Naive B cell (primary cell): ENCODE measurements around the gene MKNK2. TPM values are rescaled to one million over a fixed set of nuclear protein-coding genes. Genes with fewer than 3 reads are reported as not detected.
A peak's percentile ranks its signal among the peaks of the same experiment; 100 is the strongest.

Source experiments
- ATAC-seq, 2 donors: fragments of 150-1000 bp; cut with Tn5 transposase; 2 replicates each; pipeline ENCODE4 v1.10.0; 2021; ENCODE audit warnings: low read depth in 2 of 2, mild to moderate bottlenecking in 2 of 2, moderate library complexity in 2 of 2
- DNase-seq: peaks from one replicate; pipeline ENCODE4 v3.0.0; 2022
- H3K27ac Mint-ChIP-seq, 6 donors: one replicate each; pipeline ENCODE4 v1.8.0; 2020 to 2022; ENCODE audit warnings: mild to moderate bottlenecking in 6 of 6, mixed read lengths in 6 of 6, moderate library complexity in 5 of 6, inconsistent platforms in 2 of 6
- H3K27me3 Mint-ChIP-seq, 3 donors: one replicate each; pipeline ENCODE4 v1.8.0; 2021 to 2022; ENCODE audit warnings: mixed read lengths in 3 of 3, mild to moderate bottlenecking in 1 of 3
- H3K36me3 Mint-ChIP-seq, 2 donors: one replicate each; pipeline ENCODE4 v1.8.0; 2020 to 2022; ENCODE audit warnings: mixed read lengths in 2 of 2, inconsistent platforms in 1 of 2, mild to moderate bottlenecking in 1 of 2
- H3K4me1 Mint-ChIP-seq, 3 donors: one replicate each; pipeline ENCODE4 v1.8.0; 2020 to 2022; ENCODE audit warnings: mixed read lengths in 3 of 3, inconsistent platforms in 1 of 3, mild to moderate bottlenecking in 1 of 3, moderate library complexity in 1 of 3
- H3K4me3 Mint-ChIP-seq, 8 donors: one replicate each; pipeline ENCODE4 v1.8.0; 2020 to 2022; ENCODE audit warnings: mild to moderate bottlenecking in 8 of 8, mixed read lengths in 8 of 8, moderate library complexity in 8 of 8, inconsistent platforms in 2 of 8
- H3K9me3 Mint-ChIP-seq, 7 donors: one replicate each; pipeline ENCODE4 v1.8.0; 2020 to 2022; ENCODE audit warnings: mixed read lengths in 7 of 7, mild to moderate bottlenecking in 5 of 7, inconsistent platforms in 2 of 7, moderate library complexity in 1 of 7
- polyA plus RNA-seq, 6 donors: library from polyadenylated mRNA; unstranded; fragments of 300-500 nt; fragmentation: Illumina TruSeq; gene quantifications; one replicate each; pipeline ENCODE4 v1.2.3, GENCODE V29; 2021; ENCODE audit warnings: low read depth in 6 of 6

Gene MKNK2
- polyA plus RNA-seq, 6 donors from 2014 or later = 51.1 to 102 (median 57.1) TPM

DNA sequence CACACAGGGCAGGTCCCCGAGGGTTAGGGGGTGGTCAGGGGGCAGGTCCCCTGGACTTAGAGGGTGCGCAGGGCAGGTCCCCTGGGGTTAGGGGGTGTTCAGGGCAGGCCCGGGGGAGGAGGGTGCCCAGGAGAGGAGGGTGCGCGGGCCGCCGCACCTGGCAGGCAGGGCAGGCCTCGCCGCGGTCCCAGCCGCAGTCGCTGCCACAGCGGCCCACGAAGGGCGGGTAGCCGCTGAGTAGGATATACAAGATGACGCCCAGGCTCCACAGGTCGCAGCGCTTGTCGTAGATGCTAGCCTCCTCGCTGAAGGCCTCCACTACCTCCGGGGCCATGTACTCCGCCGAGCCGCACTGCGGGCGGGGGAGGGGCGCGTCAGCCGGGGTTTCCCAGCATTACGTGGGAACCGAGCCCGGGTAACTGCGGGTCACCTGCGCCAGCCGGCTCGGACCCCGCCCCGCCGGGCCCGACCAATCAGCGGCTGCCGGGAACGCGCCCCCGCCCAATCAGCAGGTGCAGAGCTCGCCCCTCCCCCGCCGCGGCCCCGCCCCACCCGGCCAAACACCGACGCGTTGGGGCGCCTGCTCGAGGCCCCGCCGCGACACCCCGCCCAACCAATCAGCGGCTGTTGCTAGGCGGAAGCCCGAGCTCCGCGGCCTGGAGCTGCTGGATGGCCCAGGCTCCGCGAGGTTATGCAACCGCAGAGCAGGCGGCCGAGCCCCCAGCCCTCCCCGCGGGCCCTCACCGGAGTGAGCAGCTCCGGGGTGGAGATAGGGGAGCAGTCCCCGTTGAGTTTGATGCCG lies 9.2 kb downstream of the MKNK2 start:
- ATAC-seq (peak; percentile 71 to 74), DNase-seq (peak; percentile 99)
- peaks cover 19 to 51% (median 39%) of the 10 kb centered on the region in 3 donors for H3K4me1 Mint-ChIP-seq
- H3K36me3 Mint-ChIP-seq = peaks cover 0 to 7% of the 10 kb centered on the region in 2 donors
- peak overlapping the region; percentile 65 to 82 (median 72) for H3K4me3 Mint-ChIP-seq
- H3K27ac Mint-ChIP-seq = peak overlapping the region; percentile 96 to 99 (median 98)
- H3K27me3 Mint-ChIP-seq = no peaks in the 10 kb centered on the region
- H3K9me3 Mint-ChIP-seq = peaks cover 0 to 2% (median 0%) of the 10 kb centered on the region in 7 donors

DNA sequence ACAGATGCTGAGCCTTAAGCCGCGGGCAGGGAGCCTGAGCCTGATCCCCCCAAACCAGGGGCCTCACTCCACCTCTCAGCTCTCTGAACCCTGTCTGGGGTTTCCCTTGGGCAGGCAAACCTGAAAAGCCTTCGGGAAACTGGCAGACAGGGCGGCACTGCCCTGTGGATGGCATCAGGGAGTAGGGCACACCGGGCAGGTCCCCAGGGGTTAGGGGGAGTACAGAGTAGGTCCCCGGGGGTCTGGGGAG lies 9.7 kb downstream of the MKNK2 start:
- Mint-ChIP-seq H3K9me3 (peaks cover 0 to 2% (median 0%) of the 10 kb centered on the region in 7 donors), H3K27ac (peak overlapping the region; percentile 96 to 99 (median 98)), H3K4me3 (peak overlapping the region in 7 of 8 donors; percentile 22 to 82 (median 69)), H3K4me1 (peaks cover 19 to 49% (median 38%) of the 10 kb centered on the region in 3 donors), H3K27me3 (no peaks in the 10 kb centered on the region), H3K36me3 (peaks cover 0 to 7% of the 10 kb centered on the region in 2 donors)
- ATAC-seq (no peak), DNase-seq (no peak)

GRCh38 chr19:2040647-2041432 lies 10.2 kb downstream of the MKNK2 start:
- Mint-ChIP-seq H3K4me3 (peak overlapping the region in 4 of 8 donors; percentile 65 to 82 (median 68)), H3K9me3 (peaks cover 0 to 3% (median 0%) of the 10 kb centered on the region in 7 donors), H3K4me1 (peaks cover 19 to 45% (median 38%) of the 10 kb centered on the region in 3 donors), H3K36me3 (peaks cover 0 to 7% of the 10 kb centered on the region in 2 donors), H3K27me3 (no peaks in the 10 kb centered on the region), H3K27ac (peak overlapping the region; percentile 96 to 99 (median 98))
- ATAC-seq (no peak), DNase-seq (no peak)

GRCh38 chr19:2039959-2040646 lies 10.9 kb downstream of the MKNK2 start:
- no peak for ATAC-seq
- H3K27me3 Mint-ChIP-seq = no peaks in the 10 kb centered on the region

DNA sequence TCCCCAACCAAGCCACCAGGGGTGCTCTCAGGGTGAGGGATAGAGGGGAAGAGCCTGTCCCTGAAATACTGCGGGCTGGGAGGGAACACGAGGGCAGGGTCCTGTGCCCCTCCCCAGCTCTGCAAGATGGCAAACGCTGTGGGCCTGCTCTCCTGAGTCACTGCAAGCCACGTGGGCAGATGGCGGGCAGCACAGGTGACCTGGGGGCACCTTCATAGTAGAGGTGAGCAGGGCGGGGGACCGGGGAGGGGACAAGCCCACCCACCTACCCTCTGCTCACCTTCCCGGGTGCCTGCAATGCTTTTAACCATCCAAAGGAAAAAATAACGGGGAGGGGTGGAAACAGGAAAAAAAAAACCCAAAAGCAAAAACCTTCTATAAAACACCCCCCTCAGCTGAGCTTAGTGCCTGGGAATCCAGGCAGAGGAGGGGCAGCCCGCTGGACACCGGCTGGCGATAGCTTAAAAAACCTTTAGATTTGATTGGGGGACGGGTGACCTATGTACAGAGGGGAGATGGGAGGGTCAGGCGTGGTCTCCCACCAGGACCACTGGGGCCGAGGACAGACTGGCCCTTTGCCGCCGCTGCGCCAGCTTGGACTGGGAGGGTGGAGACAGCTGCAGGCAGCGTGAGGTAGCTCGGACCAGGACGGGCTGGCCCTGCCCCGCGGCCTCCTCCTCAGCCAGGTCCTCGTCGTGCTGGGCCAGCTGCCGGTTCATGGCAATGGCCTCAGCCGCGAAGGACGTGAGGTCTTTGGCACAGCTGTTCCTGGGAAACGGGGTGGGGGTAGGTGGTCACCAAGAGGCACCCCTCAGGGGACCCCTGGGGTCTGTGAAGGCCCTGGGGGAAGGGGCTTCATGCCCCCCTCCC lies 11.7 kb downstream of the MKNK2 start:
- peaks cover 0 to 7% of the 10 kb centered on the region in 2 donors for H3K36me3 Mint-ChIP-seq
- DNase-seq (no peak), ATAC-seq (no peak)
- H3K9me3 Mint-ChIP-seq = peaks cover 0 to 3% (median 0%) of the 10 kb centered on the region in 7 donors
- peak overlapping the region; percentile 65 to 98 (median 83) for H3K27ac Mint-ChIP-seq
- H3K4me1 Mint-ChIP-seq = peaks cover 23 to 45% (median 38%) of the 10 kb centered on the region in 3 donors
- H3K4me3 Mint-ChIP-seq = peak overlapping the region in 6 of 8 donors; percentile 5 to 59 (median 45)
- no peaks in the 10 kb centered on the region for H3K27me3 Mint-ChIP-seq

More at GRCh38 chr19:2039959-2040646, 10.9 kb downstream of the MKNK2 start:
- Mint-ChIP-seq H3K4me1 (peaks cover 22 to 47% (median 41%) of the 10 kb centered on the region in 3 donors), H3K27ac (peak overlapping the region; percentile 52 to 99 (median 97)), H3K36me3 (peaks cover 0 to 7% of the 10 kb centered on the region in 2 donors), H3K4me3 (peak overlapping the region in 2 of 8 donors; percentile 5 to 15), H3K9me3 (peaks cover 0 to 3% (median 0%) of the 10 kb centered on the region in 7 donors)
- DNase-seq = no peak

GRCh38 chr19:2038284-2039088 lies 12.6 kb downstream of the MKNK2 start:
- Mint-ChIP-seq H3K36me3 (peaks cover 0 to 7% of the 10 kb centered on the region in 2 donors), H3K9me3 (peaks cover 0 to 3% (median 0%) of the 10 kb centered on the region in 7 donors), H3K27ac (peak overlapping the region in 4 of 6 donors; percentile 7 to 98 (median 60)), H3K4me3 (peak overlapping the region in 2 of 8 donors; percentile 5 to 53), H3K27me3 (no peaks in the 10 kb centered on the region), H3K4me1 (peaks cover 23 to 37% (median 31%) of the 10 kb centered on the region in 3 donors)
- ATAC-seq (no peak), DNase-seq (no peak)

DNA sequence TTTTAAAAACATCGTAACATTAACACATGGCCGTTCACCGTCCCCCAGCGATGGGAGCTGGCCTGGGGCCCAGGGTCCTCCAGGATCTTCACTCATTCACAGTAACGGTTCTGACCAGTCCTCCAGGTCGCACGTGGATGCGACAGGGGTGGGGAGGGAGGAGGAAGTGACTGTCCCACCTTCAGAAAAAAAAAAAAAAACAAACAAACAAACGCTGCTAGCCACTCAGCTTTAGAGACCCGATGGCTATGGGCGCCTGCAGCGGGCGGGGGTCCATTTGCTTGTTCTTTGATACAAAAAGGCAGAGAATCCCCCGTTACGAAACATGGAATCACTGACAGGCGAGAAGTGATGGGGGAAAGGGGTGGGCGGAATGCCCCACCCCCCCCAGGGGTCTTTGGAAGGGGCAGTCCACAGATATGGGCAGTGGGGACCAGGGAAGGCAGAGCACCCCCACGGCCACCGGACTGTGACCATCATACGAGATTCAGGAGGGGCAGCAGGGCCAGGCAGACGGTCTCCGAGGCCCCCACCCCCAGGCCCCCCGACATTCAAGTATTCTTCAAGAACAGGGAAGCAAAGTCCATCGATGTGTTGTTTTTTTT lies 13.3 kb downstream of the MKNK2 start:
- Mint-ChIP-seq H3K27me3 (no peaks in the 10 kb centered on the region), H3K4me1 (peaks cover 27 to 40% (median 31%) of the 10 kb centered on the region in 3 donors), H3K9me3 (peaks cover 0 to 3% (median 0%) of the 10 kb centered on the region in 7 donors), H3K36me3 (peaks cover 0 to 7% of the 10 kb centered on the region in 2 donors), H3K27ac (peak overlapping the region in 5 of 6 donors; percentile 27 to 98 (median 82)), H3K4me3 (peak overlapping the region in 1 of 8 donors; percentile 61)
- ATAC-seq = no peak
- DNase-seq = no peak

DNA sequence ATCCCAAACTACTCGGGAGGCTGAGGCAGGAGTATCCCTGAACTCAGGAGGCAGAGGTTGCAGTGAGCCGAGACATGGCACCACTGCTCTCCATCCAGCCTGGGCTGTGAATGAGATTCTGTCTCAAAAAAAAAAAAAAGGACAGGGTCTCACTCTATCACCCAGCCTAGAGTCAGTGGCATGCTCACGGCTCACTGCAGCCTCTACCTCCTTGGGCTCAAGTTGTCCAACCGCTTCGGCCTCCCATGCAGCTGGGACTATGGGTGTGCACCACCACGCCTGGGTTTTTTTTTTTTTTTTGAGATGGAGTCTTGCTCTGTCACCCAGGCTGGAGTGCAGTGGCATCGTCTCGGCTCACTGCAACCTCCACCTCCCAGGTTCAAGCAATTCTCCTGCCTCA lies 14.6 kb downstream of the MKNK2 start:
- Mint-ChIP-seq H3K36me3 (peaks cover 0 to 7% of the 10 kb centered on the region in 2 donors), H3K27me3 (no peaks in the 10 kb centered on the region), H3K4me3 (peak overlapping the region in 1 of 8 donors; percentile 61), H3K9me3 (peaks cover 0 to 3% (median 0%) of the 10 kb centered on the region in 7 donors), H3K4me1 (peaks cover 31 to 43% (median 39%) of the 10 kb centered on the region in 3 donors), H3K27ac (peak overlapping the region in 1 of 6 donors; percentile 52)
- DNase-seq (no peak), ATAC-seq (no peak)

GRCh38 chr19:2035590-2035991 lies 15.5 kb downstream of the MKNK2 start:
- H3K4me1 Mint-ChIP-seq = peaks cover 31 to 40% (median 33%) of the 10 kb centered on the region in 3 donors
- H3K9me3 Mint-ChIP-seq = peaks cover 0 to 3% (median 0%) of the 10 kb centered on the region in 7 donors
- no peaks in the 10 kb centered on the region for H3K27me3 Mint-ChIP-seq
- H3K27ac Mint-ChIP-seq = peak overlapping the region in 3 of 6 donors; percentile 79 to 82 (median 81)
- ATAC-seq = no peak
- peak overlapping the region in 1 of 8 donors; percentile 37 for H3K4me3 Mint-ChIP-seq
- peaks cover 0 to 7% of the 10 kb centered on the region in 2 donors for H3K36me3 Mint-ChIP-seq
- DNase-seq = no peak

GRCh38 chr19:2034729-2035589 lies 16.1 kb downstream of the MKNK2 start:
- H3K27ac Mint-ChIP-seq = peak overlapping the region in 5 of 6 donors; percentile 78 to 95 (median 81)

More at GRCh38 chr19:2034729-2035589, 16.1 kb downstream of the MKNK2 start:
- H3K4me1 Mint-ChIP-seq = peaks cover 31 to 40% (median 33%) of the 10 kb centered on the region in 3 donors
- H3K36me3 Mint-ChIP-seq = peaks cover 0 to 7% of the 10 kb centered on the region in 2 donors
- H3K4me3 Mint-ChIP-seq = peak overlapping the region in 6 of 8 donors; percentile 18 to 69 (median 45)
- ATAC-seq = peak; percentile 44 to 53
- peaks cover 0 to 3% (median 0%) of the 10 kb centered on the region in 7 donors for H3K9me3 Mint-ChIP-seq
- no peaks in the 10 kb centered on the region for H3K27me3 Mint-ChIP-seq
- no peak for DNase-seq
